Hepatocyte (in vitro differentiated cells): Measurements from ENCODE around the gene PICK1. TPM values are rescaled to one million over a fixed set of nuclear protein-coding genes. Genes with fewer than 3 reads are reported as not detected.
"Not testable (repeated sequence)": the region's sequence is repeated elsewhere in the genome, so short reads cannot be mapped to it uniquely, and the experiment has no call there.

ENCODE experiments used
- DNase-seq: peaks from one replicate; pipeline ENCODE4 v3.0.0-alpha.2; 2016; ENCODE audit warnings: low spot score
- H2AFZ ChIP-seq: fragments of 200-600 bp; sonication (generic); 2 replicates; pipeline ENCODE4 v1.6.0; 2016; ENCODE audit warnings: antibody characterized with exemption, mild to moderate bottlenecking
- H3K27ac ChIP-seq: fragments of 200-600 bp; sonication (generic); 2 replicates; pipeline ENCODE4 v1.5.1; 2016; ENCODE audit warnings: mild to moderate bottlenecking
- H3K27me3 ChIP-seq: fragments of 200-600 bp; sonication (generic); 2 replicates; pipeline ENCODE4 v1.6.1; 2016
- H3K36me3 ChIP-seq: fragments of 200-600 bp; sonication (generic); replicated peaks from 2 replicates; pipeline ENCODE4 v1.5.1; 2016; ENCODE audit warnings: low read depth; ENCODE audit not compliant: insufficient read depth
- H3K4me1 ChIP-seq: fragments of 200-600 bp; sonication (generic); 2 replicates; pipeline ENCODE4 v1.5.1; 2016; ENCODE audit warnings: mild to moderate bottlenecking, moderate library complexity; ENCODE audit not compliant: insufficient read depth
- H3K4me2 ChIP-seq: fragments of 200-600 bp; sonication (generic); 2 replicates; pipeline ENCODE4 v1.6.0; 2016
- H3K4me3 ChIP-seq: fragments of 200-600 bp; sonication (generic); 2 replicates; pipeline ENCODE4 v1.5.1; 2016; ENCODE audit warnings: mild to moderate bottlenecking
- H3K79me2 ChIP-seq: fragments of 200-600 bp; sonication (generic); 2 replicates; pipeline ENCODE4 v1.6.0; 2017; ENCODE audit warnings: mild to moderate bottlenecking
- H3K9me2 ChIP-seq: fragments of 200-600 bp; sonication (generic); replicated peaks from 2 replicates; pipeline ENCODE4 v1.6.0; 2017; ENCODE audit warnings: mild to moderate bottlenecking; ENCODE audit not compliant: insufficient read depth
- H3K9me3 ChIP-seq: fragments of 200-600 bp; sonication (generic); 2 replicates; pipeline ENCODE4 v1.5.1; 2016; ENCODE audit warnings: low read depth, mild to moderate bottlenecking
- H4K20me1 ChIP-seq: fragments of 200-600 bp; sonication (generic); 2 replicates; pipeline ENCODE4 v1.6.0; 2016; ENCODE audit warnings: mild to moderate bottlenecking; ENCODE audit not compliant: insufficient read depth, poor library complexity, severe bottlenecking
- CTCF ChIP-seq: fragments of 200-600 bp; sonication (generic); IDR thresholded peaks from 2 replicates; pipeline ENCODE4 v1.5.1; 2016; ENCODE audit warnings: antibody characterized with exemption, mild to moderate bottlenecking; ENCODE audit not compliant: poor library complexity
- EZH2 ChIP-seq: fragments of 200-600 bp; sonication (generic); IDR thresholded peaks from 2 replicates; pipeline ENCODE4 v1.6.1; 2016; ENCODE audit warnings: antibody characterized with exemption, mild to moderate bottlenecking, borderline replicate concordance
- EZH2phosphoT487 ChIP-seq: fragments of 200-600 bp; sonication (generic); IDR thresholded peaks from one replicate; pipeline ENCODE4 v1.6.1; 2018; ENCODE audit warnings: antibody characterized with exemption, mild to moderate bottlenecking, low read depth, moderate library complexity; ENCODE audit not compliant: unreplicated experiment, severe bottlenecking
- WGBS: methylation state at CpG from one replicate; pipeline ENCODE4 v1.1.6; 2016; ENCODE audit warnings: low lambda C conversion rate; ENCODE audit errors: missing lambda C conversion rate; 5-methylcytosine and 5-hydroxymethylcytosine counted together
- polyA plus RNA-seq: library from polyadenylated mRNA; unstranded; fragments of >200 nt; fragmentation: Nextera tagmentation; extraction: Ambion mirVana; gene quantifications from 2 replicates; pipeline ENCODE4 v1.2.1, GENCODE V29; 2016
- total RNA-seq: library from RNA; depleted of rRNA; stranded (reverse); fragments of >200 nt; gene quantifications from 2 replicates; pipeline ENCODE4 v1.2.3, GENCODE V29; 2014

PICK1 gene
- total and polyA plus RNA-seq, 2 experiments from 2014 or later, result 26.2 to 43.1 TPM

- TF ChIP-seq EZH2phosphoT487 (no peak), CTCF (no peak), EZH2 (no peak)
- H3K4me1 ChIP-seq, result no peaks in the 10 kb centered on the region
- H3K9me3 ChIP-seq, result no peaks in the 10 kb centered on the region
- no peaks in the 10 kb centered on the region for H3K9me2 ChIP-seq
- no peak for DNase-seq
- H3K27me3 ChIP-seq, result no peaks in the 10 kb centered on the region
- WGBS, result 85% methylated on average over 3 of the region's 3 CpGs
- no peak overlapping the region for H2AFZ ChIP-seq
- H3K27ac ChIP-seq, result no peak overlapping the region
- H3K4me3 ChIP-seq, result no peak overlapping the region
- no peaks in the 10 kb centered on the region for H3K36me3 ChIP-seq
- H3K79me2 ChIP-seq, result no peaks in the 10 kb centered on the region
- H4K20me1 ChIP-seq, result no peaks in the 10 kb centered on the region
- H3K4me2 ChIP-seq, result no peak overlapping the region
These were observed 61.0 kb downstream of the PICK1 start for GRCh38 chr22:38118182-38118581.

DNA sequence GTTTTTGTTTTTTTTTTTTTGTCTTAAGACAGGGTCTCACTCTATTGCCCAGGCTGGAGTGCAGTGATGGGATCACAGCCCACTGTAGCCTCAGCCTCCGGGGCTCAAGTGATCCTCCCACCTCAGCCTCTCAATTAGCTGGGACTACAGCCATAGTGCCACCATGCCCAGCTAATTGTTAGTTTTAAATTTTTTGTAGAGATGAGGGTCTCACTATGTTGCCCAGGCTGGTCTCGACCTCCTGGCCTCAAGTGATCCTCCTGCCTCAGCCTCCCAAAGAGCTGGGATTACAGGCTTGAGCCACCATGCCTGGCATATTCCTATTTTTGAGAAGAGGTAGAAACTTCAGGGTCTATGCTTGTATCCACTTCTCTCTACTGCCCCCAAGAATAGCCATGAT lies 61.5 kb downstream of the PICK1 start:
- not testable (repeated sequence) for H3K27me3 ChIP-seq, H3K9me2 ChIP-seq, H3K4me2 ChIP-seq, H3K4me1 ChIP-seq, H3K4me3 ChIP-seq, H4K20me1 ChIP-seq, H3K79me2 ChIP-seq, H3K27ac ChIP-seq, H2AFZ ChIP-seq, DNase-seq, H3K9me3 ChIP-seq, H3K36me3 ChIP-seq
- WGBS, result 95% methylated on average over 2 of the region's 2 CpGs

DNA sequence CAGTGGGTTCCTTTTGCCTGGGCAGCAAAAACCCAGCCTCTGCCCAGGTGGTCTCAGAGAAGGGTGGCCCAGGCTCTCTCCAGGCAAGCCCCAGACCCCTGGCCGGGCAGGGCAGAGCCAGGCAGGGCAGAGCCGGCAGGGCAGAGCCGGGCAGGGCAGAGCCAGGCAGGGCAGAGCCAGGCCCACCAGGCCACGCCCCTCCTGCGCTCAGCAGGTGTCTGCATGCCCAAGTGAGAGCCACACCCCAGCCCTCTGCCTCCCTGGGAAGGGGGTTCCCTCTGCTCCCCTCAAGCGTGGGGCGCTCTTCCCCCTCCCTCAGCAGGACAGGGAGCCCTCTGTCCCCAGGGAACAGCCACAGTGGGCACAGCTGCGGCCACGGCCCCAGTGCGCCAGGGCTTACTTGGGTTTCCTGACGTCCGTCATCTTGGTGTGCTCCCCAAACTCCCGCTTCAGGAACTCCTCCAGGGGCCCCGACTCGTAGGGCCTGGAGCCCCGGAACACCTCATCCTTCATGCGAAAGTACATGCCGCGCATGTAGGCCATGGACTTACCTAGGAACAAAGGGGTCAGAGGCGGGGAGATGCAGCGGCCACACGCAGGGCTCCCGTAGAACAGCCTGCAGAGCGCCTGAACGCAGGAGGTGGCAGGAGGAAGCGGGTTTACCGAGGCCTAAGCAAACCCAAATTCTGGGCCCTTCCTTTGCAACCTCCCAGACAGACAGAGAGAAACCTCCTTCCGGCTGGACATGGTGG lies 63.3 kb downstream of the PICK1 start:
- Histone ChIP-seq H3K4me1 (no peaks in the 10 kb centered on the region), H3K27ac (no peak overlapping the region), H4K20me1 (no peaks in the 10 kb centered on the region), H3K4me2 (no peak overlapping the region), H3K36me3 (no peaks in the 10 kb centered on the region), H3K9me3 (no peaks in the 10 kb centered on the region), H3K4me3 (no peak overlapping the region), H3K27me3 (no peaks in the 10 kb centered on the region), H3K79me2 (no peaks in the 10 kb centered on the region), H2AFZ (no peak overlapping the region), H3K9me2 (no peaks in the 10 kb centered on the region)
- WGBS, result 94% methylated on average over 27 of the region's 28 CpGs
- TF ChIP-seq CTCF, result no peak
- no peak for TF ChIP-seq EZH2
- DNase-seq, result no peak

DNA sequence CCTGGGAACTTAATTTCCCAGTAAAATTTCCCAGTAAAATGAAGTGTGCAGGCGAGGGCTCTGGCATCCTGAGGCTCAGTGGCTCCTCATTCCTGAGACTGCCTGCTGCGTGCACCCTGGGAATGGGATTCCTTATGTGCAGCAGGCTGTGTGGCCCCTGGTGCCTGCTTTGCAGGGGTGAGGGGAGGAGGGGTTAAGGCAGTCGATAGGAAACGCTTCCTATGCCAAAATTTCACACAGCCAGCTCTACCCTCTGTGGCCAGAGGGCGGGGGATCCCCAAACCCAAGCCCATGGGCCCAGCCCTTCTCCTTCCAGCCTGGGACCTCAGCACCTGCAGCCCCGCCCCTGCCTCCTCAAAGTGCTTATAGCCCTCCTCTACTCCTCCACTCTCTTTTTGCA lies 65.4 kb downstream of the PICK1 start:
- no peaks in the 10 kb centered on the region for H3K9me2 ChIP-seq
- no peaks in the 10 kb centered on the region for H3K9me3 ChIP-seq
- no peaks in the 10 kb centered on the region for H3K36me3 ChIP-seq
- no peak overlapping the region for H2AFZ ChIP-seq
- H3K27me3 ChIP-seq, result no peaks in the 10 kb centered on the region
- DNase-seq, result no peak
- no peaks in the 10 kb centered on the region for H4K20me1 ChIP-seq
- no peak overlapping the region for H3K4me3 ChIP-seq
- WGBS, result 69% methylated on average over 4 of the region's 6 CpGs
- H3K27ac ChIP-seq, result no peak overlapping the region
- H3K4me2 ChIP-seq, result no peak overlapping the region
- H3K4me1 ChIP-seq, result no peaks in the 10 kb centered on the region
- TF ChIP-seq EZH2, result no peak
- TF ChIP-seq EZH2phosphoT487, result no peak
- no peak for TF ChIP-seq CTCF
- no peaks in the 10 kb centered on the region for H3K79me2 ChIP-seq
